ENCODE results near the gene TUBB4B.
"Not testable (repeated sequence)": the region's sequence is repeated elsewhere in the genome, so short reads cannot be mapped to it uniquely, and the experiment has no call there.

Gene TUBB4B

DNA sequence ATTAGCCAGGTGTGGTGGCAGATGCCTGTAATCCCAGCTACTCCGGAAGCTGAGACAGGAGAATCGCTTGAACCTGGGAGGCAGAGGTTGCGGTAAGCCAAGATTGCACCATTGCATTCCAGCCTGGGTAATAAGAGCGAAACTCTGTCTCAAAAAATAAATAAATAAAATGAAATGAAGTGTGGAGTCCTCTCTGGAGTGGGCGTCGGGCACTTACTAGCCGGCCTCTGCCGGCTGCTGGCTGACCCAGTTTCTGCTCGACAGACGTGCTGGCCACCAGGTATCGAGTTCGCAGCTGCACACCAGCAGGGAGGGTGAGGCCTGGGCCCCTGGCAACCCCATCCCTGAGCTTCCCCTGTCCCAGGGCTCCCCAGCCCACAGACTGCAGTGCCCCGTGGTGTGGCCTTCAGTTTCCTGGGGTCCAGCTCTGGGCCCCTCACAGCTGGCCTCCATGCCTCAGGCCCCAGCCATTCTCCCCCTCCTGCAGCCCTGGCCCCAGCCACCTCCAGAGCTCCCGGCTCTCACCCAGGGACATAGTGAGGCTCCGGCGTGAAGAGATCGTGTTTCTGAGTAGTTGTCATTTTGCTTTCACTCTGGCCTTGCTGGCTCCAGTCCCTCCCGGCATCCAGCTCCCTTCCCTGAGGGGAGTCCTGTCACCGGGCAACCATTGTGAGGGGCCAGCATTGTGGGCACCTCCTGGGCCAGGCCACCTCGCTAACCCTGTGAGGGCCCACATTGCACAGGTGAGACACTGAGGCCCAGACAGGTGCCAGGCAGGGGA is 6.2 kb downstream of the TUBB4B start:
- in situ Hi-C loops (cut with MboI; ENCODE audit: low sequenced_read_pairs), result no loop called here

DNA sequence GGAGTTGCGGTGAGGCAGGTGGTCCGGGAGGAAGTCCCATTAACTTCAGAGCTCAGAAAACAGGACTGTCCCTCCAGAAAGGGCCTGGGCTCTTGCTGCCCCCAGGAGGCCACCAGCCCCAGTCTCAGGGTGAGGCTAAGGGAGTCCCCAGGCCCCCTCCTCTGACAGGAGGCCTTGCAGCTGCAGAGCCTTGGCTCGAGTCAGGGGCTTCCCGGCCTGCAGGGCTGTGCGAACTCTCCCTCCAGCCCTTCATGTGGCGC is 6.8 kb downstream of the TUBB4B start:
- in situ Hi-C loops (cut with MboI; ENCODE audit: low sequenced_read_pairs), result no loop called here

DNA sequence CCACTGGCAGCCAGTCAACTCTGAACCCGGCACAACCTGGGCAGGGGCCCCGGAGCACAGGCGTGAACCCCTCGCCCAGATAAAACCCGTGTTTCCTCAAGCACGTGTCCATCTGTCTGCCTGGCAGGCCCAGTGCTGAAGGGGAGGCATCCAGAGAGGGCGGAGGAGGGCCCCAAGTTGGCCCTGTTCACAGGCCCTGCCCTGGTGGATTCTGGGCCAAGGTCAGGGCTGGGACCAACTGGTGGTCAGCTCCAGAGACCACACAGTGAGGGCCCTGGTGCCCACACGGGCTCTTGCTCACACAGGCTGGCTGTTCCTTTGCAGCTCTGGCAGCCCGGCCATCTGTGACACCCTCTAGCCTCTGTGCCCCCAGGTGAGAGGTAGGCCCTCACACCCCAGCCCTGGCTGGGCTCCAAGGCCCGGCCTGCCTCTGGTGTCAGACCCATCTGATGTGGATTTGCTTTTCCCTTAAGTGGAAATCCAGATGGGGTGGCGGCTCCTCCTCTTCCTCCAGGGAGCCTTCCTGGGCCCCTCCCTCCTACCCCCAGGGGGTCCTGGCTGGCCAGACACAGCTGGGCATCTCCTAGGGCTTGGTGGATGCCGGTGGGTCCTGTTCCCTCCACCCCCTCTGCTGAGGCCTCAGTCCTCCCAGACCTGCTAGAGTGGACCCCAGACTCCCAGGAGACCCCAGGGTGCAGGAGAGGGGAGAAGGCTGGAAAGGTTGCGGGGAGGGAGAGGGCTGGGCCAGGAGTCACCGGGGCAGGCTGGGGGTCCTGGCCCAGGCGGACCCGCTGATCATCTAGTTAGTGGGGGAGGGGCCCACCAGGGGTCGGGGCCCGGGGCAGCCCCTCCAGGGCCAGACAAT is 9.5 kb downstream of the TUBB4B start:
- in situ Hi-C loops (cut with MboI; ENCODE audit: low sequenced_read_pairs), result no loop called here

DNA sequence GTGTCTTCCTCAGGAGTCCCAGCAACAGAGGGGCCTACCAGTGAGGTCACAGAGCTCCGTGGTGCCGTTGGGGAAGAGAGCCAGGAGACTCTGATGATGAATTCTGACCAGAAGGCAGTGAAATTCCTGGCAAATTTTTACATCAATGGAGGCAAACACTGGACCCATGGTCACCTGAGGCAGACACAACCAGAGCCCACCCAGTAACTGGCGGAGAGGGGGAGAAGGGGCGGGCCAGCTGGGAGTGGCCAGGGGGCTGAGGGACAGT is 10.0 kb downstream of the TUBB4B start, which contains the start of gene STPG3:
TSS of gene STPG3 (plus strand) at position 93 of the 268 bp plus-strand sequence. CDS start at position 94, 1 bp downstream.
- in situ Hi-C loops (cut with MboI; ENCODE audit: low sequenced_read_pairs), result no loop called here

DNA sequence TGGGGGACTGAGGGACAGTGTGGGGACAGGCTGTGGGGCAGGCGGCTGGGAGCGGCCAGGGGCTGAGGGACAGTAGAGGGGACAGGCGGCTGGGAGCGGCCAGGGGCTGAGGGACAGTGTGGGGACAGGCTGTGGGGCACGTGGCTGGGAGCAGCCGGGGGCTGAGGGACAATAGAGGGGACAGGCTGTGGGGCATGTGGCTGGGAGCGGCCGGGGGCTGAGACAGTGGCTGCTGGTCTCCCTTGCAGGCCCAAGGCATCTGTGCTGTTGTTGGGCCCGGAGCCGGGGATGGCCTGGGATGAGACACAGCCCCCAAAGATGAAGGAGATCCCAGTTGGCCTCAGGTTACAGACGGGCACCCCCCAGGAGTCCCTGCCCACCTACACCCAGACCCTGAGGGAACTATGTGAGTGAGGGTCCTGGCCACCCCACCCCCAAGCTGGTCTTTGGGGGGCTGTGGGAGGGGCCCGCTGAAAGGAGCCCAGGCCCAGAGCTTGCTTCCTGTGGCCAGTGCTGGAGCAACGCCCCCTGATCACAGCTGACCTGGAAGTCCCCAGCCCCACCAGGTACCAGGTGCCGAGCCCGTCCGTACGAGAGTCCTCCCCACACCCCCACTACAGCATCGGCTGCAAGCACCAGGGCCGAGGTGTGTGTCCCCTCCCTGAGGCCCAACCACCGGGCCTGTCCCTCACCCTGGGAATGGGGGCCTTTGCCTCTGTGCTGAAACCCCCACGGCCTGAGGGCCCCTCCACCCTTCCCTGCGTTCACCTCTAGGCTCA is 10.6 kb downstream of the TUBB4B start:
- in situ Hi-C loops (cut with MboI; ENCODE audit: low sequenced_read_pairs), result no loop called here

DNA sequence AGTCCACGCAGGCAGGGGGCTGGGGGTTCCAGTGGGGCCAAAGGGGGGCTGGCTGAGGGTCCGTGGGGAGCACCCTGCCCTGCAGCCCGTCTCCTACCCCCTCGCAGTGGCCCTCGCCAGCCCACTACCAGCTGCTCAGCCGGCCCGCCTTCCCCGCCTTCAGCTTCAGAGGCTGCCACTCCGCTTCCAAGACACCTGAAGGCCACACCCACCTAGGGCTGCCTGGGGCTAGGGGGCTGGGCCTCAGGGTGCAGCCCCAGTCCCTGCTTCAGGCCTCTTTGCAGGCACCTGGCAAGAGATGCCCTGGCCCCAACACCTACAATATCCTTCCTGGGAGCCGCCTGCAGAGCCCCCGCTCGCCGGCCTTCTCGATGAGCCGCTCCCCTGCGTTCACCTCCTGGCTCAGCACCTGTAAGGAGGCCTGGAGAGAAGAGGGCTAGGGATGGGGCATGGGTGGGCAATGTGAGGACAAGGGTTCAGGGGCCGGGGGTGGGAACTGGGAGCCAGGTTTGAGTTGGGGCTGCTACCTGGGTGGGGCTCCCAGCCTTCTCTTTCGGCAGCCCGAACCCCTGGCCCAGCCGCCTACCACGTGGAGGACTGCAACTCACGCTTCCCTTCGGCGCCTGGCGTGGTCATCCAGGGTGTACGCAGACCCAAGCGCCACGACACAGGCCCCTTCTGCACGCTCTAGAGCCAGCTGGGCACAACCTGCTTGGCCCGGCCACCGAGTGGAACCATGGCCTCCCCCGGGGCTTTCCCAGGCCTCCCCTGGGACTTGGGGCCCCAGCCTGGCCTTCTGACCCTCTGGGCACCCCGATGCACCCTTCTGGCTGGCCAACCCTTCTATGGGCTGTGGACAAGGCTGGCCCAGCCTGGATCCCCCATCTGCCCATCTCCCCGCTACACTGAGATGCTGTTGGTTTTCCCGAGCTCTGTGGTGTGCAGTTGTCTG is 11.7 kb downstream of the TUBB4B start:
- in situ Hi-C loops (cut with MboI; ENCODE audit: low sequenced_read_pairs), result no loop called here

DNA sequence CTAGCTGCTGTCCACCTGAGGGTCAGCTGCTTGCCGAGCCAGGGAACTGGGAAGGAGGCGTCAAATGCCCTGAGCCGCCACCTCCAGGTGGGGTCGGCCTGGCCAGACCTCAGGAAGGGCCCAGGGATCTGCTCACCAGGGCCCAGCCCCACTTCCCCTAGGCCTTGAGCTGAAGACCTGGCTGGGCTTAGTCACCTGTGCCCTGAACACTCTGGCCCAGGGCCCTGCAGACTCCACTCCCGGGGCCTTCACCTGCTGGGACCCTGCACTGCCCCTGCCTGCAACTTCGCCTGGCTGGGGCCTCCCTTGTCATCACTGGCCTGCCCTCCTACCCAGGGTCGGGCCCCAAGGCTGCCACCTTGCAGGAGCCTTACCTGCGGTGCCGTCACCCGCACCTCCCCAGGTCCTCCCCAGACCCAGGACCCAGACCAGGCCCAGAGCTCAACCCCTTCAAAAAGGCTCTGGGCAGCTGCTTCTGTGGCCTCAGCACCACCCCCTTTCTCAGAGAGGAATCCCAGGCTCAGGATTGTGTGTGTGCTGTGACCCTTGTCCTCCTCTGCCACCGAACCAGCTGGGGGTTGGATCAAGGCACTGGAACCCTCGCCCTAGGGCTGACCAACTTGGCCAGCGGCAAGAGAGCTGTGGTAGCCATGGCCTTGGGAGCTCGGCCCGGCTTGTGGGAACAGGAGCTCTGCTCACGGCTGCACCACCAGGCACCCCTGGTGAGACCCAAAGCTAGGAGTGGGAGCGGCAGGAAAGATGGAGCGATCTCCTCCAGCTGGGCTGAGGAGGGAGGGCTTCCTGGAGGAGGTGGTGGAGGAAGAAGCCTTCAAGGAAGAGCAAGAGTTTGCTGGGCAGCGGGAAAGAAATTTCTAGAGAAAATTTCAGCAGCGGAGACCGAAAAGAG is 12.9 kb downstream of the TUBB4B start:
- in situ Hi-C loops (cut with MboI; ENCODE audit: low sequenced_read_pairs), result no loop called here

DNA sequence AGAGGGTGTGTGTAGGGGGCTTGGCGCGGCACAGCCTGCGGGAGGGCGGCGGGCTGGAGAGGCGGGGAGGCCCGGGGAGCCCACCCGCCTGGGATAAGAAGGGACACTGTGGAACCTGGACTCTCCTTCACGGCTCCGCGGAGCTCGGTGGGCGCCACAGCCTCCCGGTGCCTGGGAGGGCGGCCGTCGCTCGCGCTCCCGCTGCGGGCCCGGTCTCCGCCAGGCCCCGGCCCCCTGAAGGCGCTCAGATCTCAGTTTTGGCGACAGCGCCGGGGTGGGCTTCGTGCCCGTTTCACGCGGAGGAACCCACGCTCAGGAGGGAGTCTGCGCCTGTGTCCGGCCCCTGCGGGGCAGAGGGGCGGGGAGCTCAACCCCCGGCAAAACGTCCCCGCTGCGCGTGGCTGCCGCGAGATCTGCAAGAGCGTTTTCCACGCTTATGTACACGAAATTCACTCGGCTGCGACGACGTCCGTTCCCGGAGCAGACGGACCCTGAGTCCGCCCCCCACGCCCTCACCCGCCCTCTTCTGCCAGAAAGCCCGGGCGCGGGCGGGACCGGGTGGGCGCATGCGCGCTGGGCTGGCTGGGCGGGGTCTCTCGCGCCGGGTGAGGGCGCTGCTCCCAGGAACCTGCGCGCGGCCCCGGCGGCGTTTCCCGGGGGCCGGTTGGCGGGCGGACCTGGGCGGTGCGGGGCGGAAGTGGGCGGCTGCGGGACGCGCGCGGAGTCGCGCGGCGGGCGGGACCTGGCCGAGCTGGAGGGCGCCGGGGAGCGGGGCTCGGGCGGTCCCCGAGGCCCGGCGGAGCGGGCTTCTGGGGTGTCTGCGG is 13.7 kb downstream of the TUBB4B start, which contains the start of gene NELFB:
TSS of gene NELFB (plus strand) at position 704 of the 824 bp plus-strand sequence.
- in situ Hi-C loops (cut with MboI; ENCODE audit: low sequenced_read_pairs), result no loop called here

DNA sequence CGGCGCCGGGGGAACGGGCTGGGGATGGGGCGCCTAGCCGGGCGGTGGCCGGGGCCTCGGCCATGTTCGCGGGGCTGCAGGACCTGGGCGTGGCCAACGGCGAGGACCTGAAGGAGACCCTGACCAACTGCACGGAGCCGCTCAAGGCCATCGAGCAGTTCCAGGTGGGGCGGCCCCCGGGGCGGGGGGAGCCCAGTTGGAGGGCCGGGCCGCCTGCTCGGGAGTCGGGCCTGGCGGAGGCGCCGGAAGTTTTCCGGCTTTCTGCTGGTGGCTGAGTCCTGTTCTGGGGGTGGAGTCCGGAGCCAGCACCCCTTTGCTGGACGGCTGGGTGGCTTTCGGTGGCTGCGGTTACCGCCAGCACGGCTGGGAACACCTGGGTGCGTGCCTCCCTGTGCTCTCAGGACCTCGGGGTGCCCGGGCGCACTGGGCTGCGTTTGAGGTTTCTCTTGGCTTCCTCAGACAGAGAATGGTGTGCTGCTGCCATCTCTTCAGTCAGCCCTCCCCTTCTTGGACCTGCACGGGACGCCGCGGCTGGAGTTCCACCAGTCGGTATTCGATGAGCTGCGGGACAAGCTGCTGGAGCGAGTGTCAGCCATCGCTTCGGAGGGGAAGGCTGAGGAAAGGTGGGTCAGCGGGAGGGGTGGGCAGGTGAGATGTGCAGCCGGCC is 14.5 kb downstream of the TUBB4B start:
- in situ Hi-C loops (cut with MboI; ENCODE audit: low sequenced_read_pairs), result no loop called here

DNA sequence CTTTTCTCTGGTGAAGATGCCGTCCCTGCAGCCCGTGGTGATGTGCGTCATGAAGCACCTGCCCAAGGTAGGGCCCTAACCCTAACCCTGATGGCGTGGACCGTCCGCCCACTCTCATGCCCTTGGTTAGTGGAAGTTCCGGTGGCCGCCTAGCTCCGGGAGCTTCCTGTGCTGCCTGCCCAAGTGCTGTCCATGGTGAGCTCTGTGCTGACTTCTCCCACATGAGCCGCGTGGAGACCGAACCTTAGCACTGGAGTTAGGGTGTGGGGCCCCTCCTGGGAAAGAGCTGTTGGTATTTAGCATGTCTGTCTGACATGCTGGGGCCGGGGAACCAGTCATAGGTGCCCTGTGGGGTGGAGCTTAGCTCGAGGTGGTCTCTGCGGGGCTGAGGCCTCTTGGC is 15.3 kb downstream of the TUBB4B start:
- in situ Hi-C loops (cut with MboI; ENCODE audit: low sequenced_read_pairs), result no loop called here

DNA sequence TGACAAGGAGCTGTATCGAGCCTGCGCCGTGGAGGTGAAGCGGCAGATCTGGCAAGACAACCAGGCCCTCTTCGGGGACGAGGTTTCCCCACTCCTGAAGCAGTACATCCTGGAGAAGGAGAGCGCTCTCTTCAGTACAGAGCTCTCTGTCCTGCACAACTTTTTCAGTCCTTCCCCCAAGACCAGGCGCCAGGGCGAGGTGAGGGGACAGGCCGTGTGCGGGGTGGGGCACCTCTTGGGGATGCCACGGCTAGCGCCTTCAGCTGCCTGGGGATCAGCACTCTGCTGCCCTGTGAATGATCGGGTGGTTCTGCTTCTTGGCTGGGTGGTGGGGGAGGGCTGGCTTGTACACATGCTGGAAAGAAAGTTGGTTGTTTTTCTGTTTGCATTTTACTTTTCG is 15.8 kb downstream of the TUBB4B start:
- in situ Hi-C loops (cut with MboI; ENCODE audit: low sequenced_read_pairs), result no loop called here

DNA sequence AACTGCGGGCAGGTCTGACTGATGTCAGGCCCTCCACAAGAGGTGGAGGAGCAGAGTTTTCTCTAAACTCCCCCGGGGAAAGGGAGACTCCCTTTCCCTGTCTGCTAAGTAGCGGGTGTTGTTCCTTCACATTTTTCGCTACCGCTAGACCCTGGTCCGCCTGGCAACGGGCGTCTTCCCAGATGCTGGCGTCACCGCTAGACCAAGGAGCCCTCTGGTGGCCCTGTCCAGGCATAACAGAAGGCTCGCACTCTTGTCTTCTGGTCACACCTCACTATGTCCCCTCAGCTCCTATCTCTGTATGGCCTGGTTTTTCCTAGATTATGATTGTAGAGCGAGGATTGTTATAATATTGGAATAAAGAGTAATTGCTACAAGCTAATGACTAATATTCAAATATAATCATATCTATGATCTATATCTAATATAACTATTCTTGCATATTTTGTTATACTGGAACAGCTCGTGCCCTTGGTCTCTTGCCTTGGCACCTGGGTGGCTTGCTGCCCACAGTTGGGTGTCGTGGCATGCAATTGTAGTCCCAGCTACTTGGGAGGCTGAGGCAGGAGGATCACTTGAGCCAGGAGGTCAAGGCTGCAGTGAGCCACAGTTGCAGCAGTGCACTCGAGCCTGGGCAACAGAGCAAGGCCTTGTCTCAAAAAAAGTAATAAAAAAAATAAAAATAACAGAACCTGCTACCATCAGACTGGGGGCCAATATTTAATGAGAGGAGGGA is 21.3 kb downstream of the TUBB4B start:
- in situ Hi-C loops (cut with MboI; ENCODE audit: low sequenced_read_pairs), result not testable (repeated sequence)

DNA sequence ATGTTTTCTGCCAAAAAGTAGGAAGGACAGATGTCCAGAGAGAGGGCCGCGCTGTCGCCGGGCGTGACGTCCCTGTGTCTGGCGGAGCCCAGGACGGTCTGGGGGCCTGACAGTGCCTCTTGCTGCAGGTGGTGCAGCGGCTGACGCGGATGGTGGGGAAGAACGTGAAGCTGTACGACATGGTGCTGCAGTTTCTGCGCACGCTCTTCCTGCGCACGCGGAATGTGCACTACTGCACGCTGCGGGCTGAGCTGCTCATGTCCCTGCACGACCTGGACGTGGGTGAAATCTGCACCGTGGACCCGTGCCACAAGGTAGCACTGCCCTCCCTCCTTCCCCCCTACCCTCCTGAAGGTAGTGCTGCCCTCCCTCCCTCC is 21.8 kb downstream of the TUBB4B start:
- in situ Hi-C loops (cut with MboI; ENCODE audit: low sequenced_read_pairs), result no loop called here

DNA sequence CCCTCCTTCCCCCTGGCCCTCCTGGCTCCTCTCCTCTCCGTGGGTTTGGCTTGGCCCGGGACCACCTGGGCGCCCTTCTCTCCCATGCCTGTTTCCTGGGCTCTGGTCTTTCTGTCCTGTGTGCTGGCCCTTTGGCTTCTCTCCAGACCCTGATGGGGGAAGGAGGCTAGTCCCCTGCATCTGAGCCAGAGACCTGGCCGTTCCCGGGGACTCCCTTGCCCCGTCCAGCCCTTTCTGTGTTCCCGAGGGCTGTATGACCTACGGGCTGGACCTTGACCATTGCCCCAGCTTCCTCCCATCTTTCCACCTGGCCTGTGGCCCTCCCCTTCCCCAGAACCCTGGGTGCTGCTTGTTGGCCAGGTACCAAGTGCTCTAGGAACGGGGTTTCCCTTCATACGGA is 22.4 kb downstream of the TUBB4B start:
- in situ Hi-C loops (cut with MboI; ENCODE audit: low sequenced_read_pairs), result no loop called here

DNA sequence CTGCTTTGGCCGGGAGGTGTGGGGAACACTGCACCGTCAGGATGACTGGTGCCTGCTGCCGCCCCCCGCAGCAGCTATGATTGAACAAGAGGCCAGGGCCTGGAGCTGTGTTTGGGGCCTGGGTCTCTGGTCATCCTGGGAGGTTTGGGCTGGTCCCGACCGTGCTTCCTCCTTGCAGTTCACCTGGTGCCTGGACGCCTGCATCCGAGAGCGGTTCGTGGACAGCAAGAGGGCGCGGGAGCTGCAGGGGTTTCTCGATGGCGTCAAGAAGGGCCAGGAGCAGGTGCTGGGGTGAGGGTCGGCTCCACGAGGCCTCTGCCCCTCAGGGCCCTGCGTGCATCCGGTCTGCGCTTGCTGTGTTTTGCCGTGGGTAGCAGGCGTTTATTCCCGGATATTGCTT is 23.0 kb downstream of the TUBB4B start:
- in situ Hi-C loops (cut with MboI; ENCODE audit: low sequenced_read_pairs), result no loop called here

DNA sequence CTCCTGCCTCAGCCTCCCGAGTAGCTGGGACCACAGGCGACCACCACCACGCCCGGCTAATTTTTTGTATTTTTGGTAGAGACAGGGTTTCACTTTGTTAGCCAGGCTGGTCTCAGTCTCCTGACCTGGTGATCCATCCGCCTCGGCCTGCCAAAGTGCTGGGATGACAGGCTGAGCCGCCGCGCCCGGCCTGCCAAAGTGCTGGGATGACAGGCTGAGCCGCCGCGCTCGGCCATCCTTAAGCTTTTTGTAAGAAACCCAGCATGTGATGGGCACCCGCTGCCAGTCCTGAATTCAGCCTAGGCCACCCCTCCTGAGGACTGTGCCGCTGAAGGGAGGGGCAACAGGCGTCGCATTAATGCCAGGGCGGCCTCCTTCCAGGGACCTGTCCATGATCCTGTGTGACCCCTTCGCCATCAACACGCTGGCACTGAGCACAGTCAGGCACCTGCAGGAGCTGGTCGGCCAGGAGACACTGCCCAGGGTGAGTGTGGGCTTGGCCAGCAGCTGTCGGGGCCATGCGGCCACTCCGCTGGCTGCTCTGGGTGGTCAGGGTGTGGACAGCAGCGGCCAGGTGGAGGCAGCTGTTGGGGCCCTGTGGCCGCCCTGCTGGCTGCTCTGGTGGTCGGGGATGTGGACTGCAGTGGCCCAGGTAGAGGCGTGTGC is 24.5 kb downstream of the TUBB4B start:
- in situ Hi-C loops (cut with MboI; ENCODE audit: low sequenced_read_pairs), result no loop called here

DNA sequence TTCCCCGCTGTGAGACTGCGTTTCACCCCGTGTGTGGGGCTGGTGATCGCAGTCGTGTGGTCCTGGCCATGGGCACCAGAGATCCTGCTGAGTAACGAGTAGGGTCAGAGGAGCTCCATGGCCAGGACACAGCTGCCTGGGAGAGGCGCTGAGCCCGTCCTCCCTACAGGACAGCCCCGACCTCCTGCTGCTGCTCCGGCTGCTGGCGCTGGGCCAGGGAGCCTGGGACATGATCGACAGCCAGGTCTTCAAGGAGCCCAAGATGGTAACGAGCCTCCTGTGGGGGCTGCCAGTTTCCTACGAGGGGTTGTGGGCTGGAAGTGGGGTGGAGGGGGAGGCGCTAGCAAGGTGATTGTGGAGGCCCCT is 25.1 kb downstream of the TUBB4B start:
- in situ Hi-C loops (cut with MboI; ENCODE audit: low sequenced_read_pairs), result no loop called here
